Nucleus accumbens (tissue), 56 donors: Measurements from ENCODE around the gene FAM228B.
"Not testable (repeated sequence)": the region's sequence is repeated elsewhere in the genome, so short reads cannot be mapped to it uniquely, and the experiment has no call there.

Experiments used
- DNase-seq, 56 donors: peaks; one replicate each; lab custom pipeline; 2025; lab: John Stamatoyannopoulos, UW

Gene FAM228B

DNA sequence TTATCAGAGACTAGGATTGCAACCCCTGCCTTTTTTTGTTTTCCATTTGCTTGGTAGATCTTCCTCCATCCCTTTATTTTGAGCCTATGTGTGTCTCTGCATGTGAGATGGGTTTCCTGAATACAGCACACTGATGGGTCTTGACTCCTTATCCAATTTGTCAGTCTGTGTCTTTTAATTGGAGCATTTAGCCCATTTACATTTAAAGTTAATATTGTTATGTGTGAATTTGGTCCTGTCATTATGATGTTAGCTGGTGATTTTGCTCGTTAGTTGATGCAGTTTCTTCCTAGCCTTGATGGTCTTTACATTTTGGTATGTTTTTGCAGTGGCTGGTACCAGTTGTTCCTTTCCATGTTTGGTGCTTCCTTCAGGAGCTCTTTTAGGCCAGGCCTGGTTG is 73.9 kb downstream of the FAM228B start:
- not testable (repeated sequence) for DNase-seq

- DNase-seq, result peak in 1 of 56 donors; percentile 7
Observed at GRCh38 chr2:24199968-24200590, 76.8 kb downstream of the FAM228B start.

- DNase-seq, result no peak
Observed at GRCh38 chr2:24200799-24201198, 77.5 kb downstream of the FAM228B start.

DNA sequence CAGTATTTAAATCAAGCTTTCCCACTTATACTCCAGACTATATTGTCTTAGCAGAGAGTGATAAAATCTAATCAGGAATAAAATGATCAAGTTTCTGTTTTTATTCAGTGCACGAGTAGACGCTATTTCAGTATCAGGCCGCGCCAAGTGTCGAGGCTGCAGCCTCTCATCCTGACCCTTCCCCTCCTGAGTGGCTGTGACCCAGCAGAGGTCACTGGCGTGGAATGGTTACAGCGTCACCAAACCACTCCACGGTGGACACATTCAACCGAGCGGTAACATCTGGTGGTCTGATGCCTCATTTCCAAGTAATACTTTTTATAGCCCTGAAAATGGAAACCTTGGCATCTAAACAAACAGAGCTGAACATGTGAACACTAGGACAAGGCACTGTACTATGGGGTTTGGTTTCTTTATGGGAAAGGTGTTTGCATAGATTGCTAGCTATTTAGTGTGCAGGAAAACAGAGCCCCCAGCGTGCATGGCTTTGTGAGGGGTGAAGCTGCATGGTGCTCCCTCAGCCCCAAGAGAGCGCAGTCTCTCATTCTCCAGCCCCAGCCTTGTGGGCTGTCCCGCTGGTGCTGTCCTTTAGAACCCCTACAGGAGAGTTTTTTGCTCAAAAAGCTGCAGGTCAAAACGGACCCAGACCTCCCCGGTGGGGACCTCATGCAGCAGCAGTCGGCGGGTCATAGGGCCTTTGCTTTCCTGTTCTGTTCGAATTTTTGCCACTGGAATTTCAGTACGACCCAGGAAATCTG is 79.9 kb downstream of the FAM228B start:
- no peak for DNase-seq

- DNase-seq, result peak in 3 of 56 donors; percentile 14 to 31 (median 23)
Observed at GRCh38 chr2:24203787-24204150, 80.5 kb downstream of the FAM228B start.

- DNase-seq, result no peak
Observed at GRCh38 chr2:24204505-24204904, 81.2 kb downstream of the FAM228B start.

- no peak for DNase-seq
Observed at GRCh38 chr2:24205131-24205530, 81.9 kb downstream of the FAM228B start.

- DNase-seq, result no peak
Observed at GRCh38 chr2:24206242-24206641, 83.0 kb downstream of the FAM228B start.

- DNase-seq, result no peak
Observed at GRCh38 chr2:24206714-24207113, 83.4 kb downstream of the FAM228B start.

- no peak for DNase-seq
Observed at GRCh38 chr2:24207359-24207758, 84.1 kb downstream of the FAM228B start.

DNA sequence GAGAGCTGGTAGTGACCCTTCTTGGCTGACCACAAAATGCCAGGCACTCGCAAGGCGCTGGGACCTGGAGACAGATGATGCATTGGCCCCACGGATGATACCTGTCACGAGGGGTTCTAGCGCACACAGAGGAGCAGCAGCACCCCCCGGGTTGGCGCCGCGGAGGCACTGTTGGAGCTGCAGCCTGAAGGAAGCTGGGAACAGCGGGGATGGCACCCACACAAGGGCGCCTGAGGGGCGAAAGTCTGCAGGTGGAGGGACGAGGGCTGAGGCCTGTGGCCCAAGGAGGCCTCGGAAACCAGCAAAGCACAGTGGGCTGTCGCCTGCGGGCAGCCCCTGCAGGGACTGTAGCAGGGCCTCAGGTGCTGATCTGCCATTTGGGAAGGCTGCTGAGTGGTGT is 85.2 kb downstream of the FAM228B start:
- DNase-seq, result no peak

GRCh38 chr2:24209389-24210105 is 86.3 kb downstream of the FAM228B start:
- DNase-seq, result no peak

DNA sequence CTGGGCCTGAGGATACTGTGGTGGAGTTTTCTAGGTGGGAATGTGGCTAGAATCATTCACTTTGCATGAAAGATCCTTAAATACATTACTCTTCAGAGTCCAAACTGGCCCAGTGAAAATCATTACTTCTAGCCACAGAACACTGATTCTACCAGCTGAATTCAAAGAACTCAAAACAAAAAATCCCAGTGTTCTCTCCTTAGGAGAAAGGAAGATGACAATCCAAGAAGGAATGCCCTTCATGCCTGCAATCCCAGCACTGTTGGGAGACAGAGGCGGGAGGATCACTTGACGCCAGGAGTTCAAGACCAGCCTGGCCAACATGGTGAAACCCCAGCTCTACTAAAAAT is 86.8 kb downstream of the FAM228B start:
- no peak for DNase-seq

DNA sequence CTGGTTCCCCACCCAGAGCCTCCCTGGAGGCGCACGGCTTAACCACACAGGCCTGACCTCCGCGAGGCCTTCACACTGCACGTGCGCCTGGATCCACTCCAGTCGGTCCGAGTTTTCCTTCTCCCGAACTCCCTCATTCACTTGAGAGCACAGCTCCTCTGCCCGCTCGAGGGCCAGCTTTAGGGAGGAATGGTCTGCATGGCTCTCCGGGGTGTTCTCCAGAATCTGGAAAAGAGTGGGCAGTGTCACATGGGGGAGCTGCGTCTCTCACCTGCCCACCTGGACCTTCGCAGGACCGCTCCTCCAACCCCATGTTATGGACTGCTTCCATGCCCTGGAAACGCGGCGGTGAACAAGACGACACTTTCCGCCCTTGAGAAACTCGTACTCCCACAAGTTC is 87.5 kb downstream of the FAM228B start:
- DNase-seq, result no peak

DNA sequence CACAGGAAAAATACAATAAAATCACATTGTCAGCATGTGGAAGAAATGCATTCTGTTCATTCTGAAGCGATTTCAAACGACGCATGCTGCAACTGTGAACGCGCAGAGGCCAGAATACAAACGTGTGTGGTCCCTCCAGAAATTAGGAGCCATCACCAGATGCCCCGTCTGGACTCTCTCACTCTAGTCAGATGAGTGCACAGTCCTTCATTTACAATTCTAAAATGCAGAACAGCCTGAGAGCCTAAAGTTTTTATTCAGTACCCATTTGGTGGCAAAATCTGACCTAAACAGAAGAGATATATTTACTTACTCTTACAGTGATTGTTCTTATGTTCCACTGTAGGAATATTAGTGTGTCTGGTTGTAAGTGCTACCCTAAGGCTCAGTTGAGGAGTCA is 88.1 kb downstream of the FAM228B start:
- no peak for DNase-seq

DNA sequence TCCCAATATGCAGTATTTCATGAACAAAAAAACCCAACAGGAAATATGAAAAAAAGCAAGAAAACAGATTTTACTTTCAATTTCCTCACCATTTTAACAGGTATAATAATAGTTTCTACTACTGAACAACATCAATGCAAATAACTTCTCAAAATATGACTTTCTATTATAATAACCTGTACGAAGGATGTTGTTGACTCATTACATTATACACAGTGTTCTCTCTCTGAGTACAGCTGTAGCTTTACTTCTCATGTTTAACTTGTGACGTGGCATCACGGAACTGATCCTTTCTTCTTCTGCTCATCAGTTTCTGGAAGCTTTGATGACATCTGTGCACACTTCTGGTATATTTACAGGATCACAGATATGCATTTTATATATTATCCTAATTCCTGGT is 91.6 kb downstream of the FAM228B start:
- no peak for DNase-seq
